ENCODE data around the gene RERE. TPM values are rescaled to one million over a fixed set of nuclear protein-coding genes. Genes with fewer than 3 reads are reported as not detected.
A peak's percentile ranks its signal among the peaks of the same experiment; 100 is the strongest.

RERE gene
- polyA plus RNA-seq, 2 donors = 14.0 to 24.4 TPM

- no peak overlapping the region for H3K27ac ChIP-seq (ENCODE audit: low read depth in 2 of 2, low read length in 1 of 2)
- no peaks in the 10 kb centered on the region for H3K36me3 ChIP-seq (ENCODE audit: control insufficient read depth in 2 of 2, insufficient read depth in 2 of 2, low read length in 1 of 2)
- no peaks in the 10 kb centered on the region for H3K4me1 ChIP-seq (ENCODE audit: control insufficient read depth in 2 of 2, insufficient read depth in 2 of 2, low read length in 1 of 2)
- no peaks in the 10 kb centered on the region for H3K9me3 ChIP-seq (ENCODE audit: control insufficient read depth in 2 of 2, insufficient read depth in 1 of 2, low read depth in 1 of 2, low read length in 1 of 2)
- no peaks in the 10 kb centered on the region for H3K27me3 ChIP-seq (ENCODE audit: control insufficient read depth in 1 of 2, insufficient read depth in 2 of 2, low read length in 2 of 2)
- no peak overlapping the region for H3K4me3 ChIP-seq (ENCODE audit: low read depth in 1 of 2, low read length in 2 of 2)
- 69 to 75% methylated on average over 3 of the region's 3 CpGs for whole genome bisulfite sequencing, 2 donors
Measured at GRCh38 chr1:8717148-8717547, 100.3 kb downstream of the RERE start.

- Histone ChIP-seq H3K4me3 (ENCODE audit: low read depth in 1 of 2, low read length in 2 of 2) (no peak overlapping the region), H3K36me3 (ENCODE audit: control insufficient read depth in 2 of 2, insufficient read depth in 2 of 2, low read length in 1 of 2) (no peaks in the 10 kb centered on the region), H3K27ac (ENCODE audit: low read depth in 2 of 2, low read length in 1 of 2) (no peak overlapping the region), H3K9me3 (ENCODE audit: control insufficient read depth in 2 of 2, insufficient read depth in 1 of 2, low read depth in 1 of 2, low read length in 1 of 2) (no peaks in the 10 kb centered on the region), H3K27me3 (ENCODE audit: control insufficient read depth in 1 of 2, insufficient read depth in 2 of 2, low read length in 2 of 2) (no peaks in the 10 kb centered on the region), H3K4me1 (ENCODE audit: control insufficient read depth in 2 of 2, insufficient read depth in 2 of 2, low read length in 1 of 2) (no peaks in the 10 kb centered on the region)
- 94 to 100% methylated on average over 1 of the region's 1 CpG for WGBS, 2 donors
Measured at GRCh38 chr1:8716238-8716637, 101.2 kb downstream of the RERE start.

GRCh38 chr1:8714173-8714572 lies 103.3 kb downstream of the RERE start:
- Histone ChIP-seq H3K27me3 (ENCODE audit: control insufficient read depth in 1 of 2, insufficient read depth in 2 of 2, low read length in 2 of 2) (no peaks in the 10 kb centered on the region), H3K4me3 (ENCODE audit: low read depth in 1 of 2, low read length in 2 of 2) (no peak overlapping the region), H3K9me3 (ENCODE audit: control insufficient read depth in 2 of 2, insufficient read depth in 1 of 2, low read depth in 1 of 2, low read length in 1 of 2) (no peaks in the 10 kb centered on the region), H3K36me3 (ENCODE audit: control insufficient read depth in 2 of 2, insufficient read depth in 2 of 2, low read length in 1 of 2) (no peaks in the 10 kb centered on the region), H3K4me1 (ENCODE audit: control insufficient read depth in 2 of 2, insufficient read depth in 2 of 2, low read length in 1 of 2) (no peaks in the 10 kb centered on the region), H3K27ac (ENCODE audit: low read depth in 2 of 2, low read length in 1 of 2) (no peak overlapping the region)
- 94 to 95% methylated on average over 3 of the region's 3 CpGs for WGBS, 2 donors

- 10 to 11% methylated on average over 5 of the region's 5 CpGs for WGBS, 2 donors
- no peaks in the 10 kb centered on the region for H3K4me1 ChIP-seq (ENCODE audit: control insufficient read depth in 2 of 2, insufficient read depth in 2 of 2, low read length in 1 of 2)
- H3K36me3 ChIP-seq (ENCODE audit: control insufficient read depth in 2 of 2, insufficient read depth in 2 of 2, low read length in 1 of 2) = no peaks in the 10 kb centered on the region
- no peaks in the 10 kb centered on the region for H3K9me3 ChIP-seq (ENCODE audit: control insufficient read depth in 2 of 2, insufficient read depth in 1 of 2, low read depth in 1 of 2, low read length in 1 of 2)
- no peaks in the 10 kb centered on the region for H3K27me3 ChIP-seq (ENCODE audit: control insufficient read depth in 1 of 2, insufficient read depth in 2 of 2, low read length in 2 of 2)
- H3K27ac ChIP-seq (ENCODE audit: low read depth in 2 of 2, low read length in 1 of 2) = peak overlapping the region in 1 of 2 donors; percentile 60
- H3K4me3 ChIP-seq (ENCODE audit: low read depth in 1 of 2, low read length in 2 of 2) = no peak overlapping the region
Measured at GRCh38 chr1:8712413-8713231, 104.8 kb downstream of the RERE start.

- Histone ChIP-seq H3K4me3 (ENCODE audit: low read depth in 1 of 2, low read length in 2 of 2) (no peak overlapping the region), H3K27ac (ENCODE audit: low read depth in 2 of 2, low read length in 1 of 2) (peak overlapping the region in 1 of 2 donors; percentile 60), H3K27me3 (ENCODE audit: control insufficient read depth in 1 of 2, insufficient read depth in 2 of 2, low read length in 2 of 2) (no peaks in the 10 kb centered on the region), H3K4me1 (ENCODE audit: control insufficient read depth in 2 of 2, insufficient read depth in 2 of 2, low read length in 1 of 2) (no peaks in the 10 kb centered on the region), H3K9me3 (ENCODE audit: control insufficient read depth in 2 of 2, insufficient read depth in 1 of 2, low read depth in 1 of 2, low read length in 1 of 2) (no peaks in the 10 kb centered on the region), H3K36me3 (ENCODE audit: control insufficient read depth in 2 of 2, insufficient read depth in 2 of 2, low read length in 1 of 2) (no peaks in the 10 kb centered on the region)
- 37 to 39% methylated on average over 4 of the region's 4 CpGs for WGBS, 2 donors
Measured at GRCh38 chr1:8711873-8712412, 105.5 kb downstream of the RERE start.

- WGBS, 2 donors = 79 to 83% methylated on average over 5 of the region's 5 CpGs
- Histone ChIP-seq H3K36me3 (ENCODE audit: control insufficient read depth in 2 of 2, insufficient read depth in 2 of 2, low read length in 1 of 2) (no peaks in the 10 kb centered on the region), H3K4me3 (ENCODE audit: low read depth in 1 of 2, low read length in 2 of 2) (no peak overlapping the region), H3K27me3 (ENCODE audit: control insufficient read depth in 1 of 2, insufficient read depth in 2 of 2, low read length in 2 of 2) (no peaks in the 10 kb centered on the region), H3K4me1 (ENCODE audit: control insufficient read depth in 2 of 2, insufficient read depth in 2 of 2, low read length in 1 of 2) (no peaks in the 10 kb centered on the region), H3K27ac (ENCODE audit: low read depth in 2 of 2, low read length in 1 of 2) (no peak overlapping the region), H3K9me3 (ENCODE audit: control insufficient read depth in 2 of 2, insufficient read depth in 1 of 2, low read depth in 1 of 2, low read length in 1 of 2) (no peaks in the 10 kb centered on the region)
Measured at GRCh38 chr1:8711151-8711550, 106.3 kb downstream of the RERE start.

GRCh38 chr1:8708259-8708658 lies 109.2 kb downstream of the RERE start:
- no peak overlapping the region for H3K4me3 ChIP-seq (ENCODE audit: low read depth in 1 of 2, low read length in 2 of 2)

GRCh38 chr1:8706995-8707396 lies 110.4 kb downstream of the RERE start:
- H3K4me1 ChIP-seq (ENCODE audit: control insufficient read depth in 2 of 2, insufficient read depth in 2 of 2, low read length in 1 of 2) = peaks cover 2 to 4% of the 10 kb centered on the region in 2 donors
- no peak overlapping the region for H3K27ac ChIP-seq (ENCODE audit: low read depth in 2 of 2, low read length in 1 of 2)

More at GRCh38 chr1:8708259-8708658, 109.2 kb downstream of the RERE start:
- Histone ChIP-seq H3K9me3 (ENCODE audit: control insufficient read depth in 2 of 2, insufficient read depth in 1 of 2, low read depth in 1 of 2, low read length in 1 of 2) (no peaks in the 10 kb centered on the region), H3K36me3 (ENCODE audit: control insufficient read depth in 2 of 2, insufficient read depth in 2 of 2, low read length in 1 of 2) (no peaks in the 10 kb centered on the region), H3K27me3 (ENCODE audit: control insufficient read depth in 1 of 2, insufficient read depth in 2 of 2, low read length in 2 of 2) (no peaks in the 10 kb centered on the region), H3K27ac (ENCODE audit: low read depth in 2 of 2, low read length in 1 of 2) (no peak overlapping the region), H3K4me1 (ENCODE audit: control insufficient read depth in 2 of 2, insufficient read depth in 2 of 2, low read length in 1 of 2) (peaks cover 2 to 4% of the 10 kb centered on the region in 2 donors)
- 97 to 98% methylated on average over 6 of the region's 6 CpGs for WGBS, 2 donors

GRCh38 chr1:8706291-8706690 lies 111.1 kb downstream of the RERE start:
- Histone ChIP-seq H3K9me3 (ENCODE audit: control insufficient read depth in 2 of 2, insufficient read depth in 1 of 2, low read depth in 1 of 2, low read length in 1 of 2) (no peaks in the 10 kb centered on the region), H3K36me3 (ENCODE audit: control insufficient read depth in 2 of 2, insufficient read depth in 2 of 2, low read length in 1 of 2) (no peaks in the 10 kb centered on the region), H3K4me1 (ENCODE audit: control insufficient read depth in 2 of 2, insufficient read depth in 2 of 2, low read length in 1 of 2) (peaks cover 2 to 4% of the 10 kb centered on the region in 2 donors), H3K27me3 (ENCODE audit: control insufficient read depth in 1 of 2, insufficient read depth in 2 of 2, low read length in 2 of 2) (no peaks in the 10 kb centered on the region), H3K27ac (ENCODE audit: low read depth in 2 of 2, low read length in 1 of 2) (no peak overlapping the region), H3K4me3 (ENCODE audit: low read depth in 1 of 2, low read length in 2 of 2) (no peak overlapping the region)
- 83 to 98% methylated on average over 1 of the region's 1 CpG for WGBS, 2 donors

More at GRCh38 chr1:8706995-8707396, 110.4 kb downstream of the RERE start:
- Histone ChIP-seq H3K4me3 (ENCODE audit: low read depth in 1 of 2, low read length in 2 of 2) (no peak overlapping the region), H3K27me3 (ENCODE audit: control insufficient read depth in 1 of 2, insufficient read depth in 2 of 2, low read length in 2 of 2) (no peaks in the 10 kb centered on the region), H3K9me3 (ENCODE audit: control insufficient read depth in 2 of 2, insufficient read depth in 1 of 2, low read depth in 1 of 2, low read length in 1 of 2) (no peaks in the 10 kb centered on the region), H3K36me3 (ENCODE audit: control insufficient read depth in 2 of 2, insufficient read depth in 2 of 2, low read length in 1 of 2) (no peaks in the 10 kb centered on the region)
- 27 to 36% methylated on average over 3 of the region's 3 CpGs for WGBS, 2 donors
